ENCODE results near the gene FOXO6.
A peak's percentile ranks its signal among the peaks of the same experiment; 100 is the strongest.
"Not testable (repeated sequence)": the region's sequence is repeated elsewhere in the genome, so short reads cannot be mapped to it uniquely, and the experiment has no call there.

FOXO6 gene

GRCh38 chr1:41328780-41329640, 32.2 kb upstream of the FOXO6 start:
- DNase-seq (ENCODE audit: extremely low read depth in 1 of 2, low read depth in 1 of 2): no peak

GRCh38 chr1:41329662-41330587, 31.3 kb upstream of the FOXO6 start:
- no peak for DNase-seq (ENCODE audit: extremely low read depth in 1 of 2, low read depth in 1 of 2)

- DNase-seq (ENCODE audit: extremely low read depth in 1 of 2, low read depth in 1 of 2): no peak
Measured at GRCh38 chr1:41330588-41331545, 30.4 kb upstream of the FOXO6 start.

- DNase-seq (ENCODE audit: extremely low read depth in 1 of 2, low read depth in 1 of 2): no peak
Measured at GRCh38 chr1:41331546-41331917, 29.7 kb upstream of the FOXO6 start.

GRCh38 chr1:41332161-41332560, 29.1 kb upstream of the FOXO6 start:
- DNase-seq (ENCODE audit: extremely low read depth in 1 of 2, low read depth in 1 of 2): not testable (repeated sequence)

GRCh38 chr1:41333146-41333784, 28.0 kb upstream of the FOXO6 start:
- peak in 1 of 2 donors; percentile 42 for DNase-seq (ENCODE audit: extremely low read depth in 1 of 2, low read depth in 1 of 2)

GRCh38 chr1:41338820-41339219, 22.4 kb upstream of the FOXO6 start:
- DNase-seq (ENCODE audit: extremely low read depth in 1 of 2, low read depth in 1 of 2): no peak

GRCh38 chr1:41340655-41341364, 20.4 kb upstream of the FOXO6 start:
- DNase-seq (ENCODE audit: extremely low read depth in 1 of 2, low read depth in 1 of 2): no peak

- no peak for DNase-seq (ENCODE audit: extremely low read depth in 1 of 2, low read depth in 1 of 2)
Measured at GRCh38 chr1:41341365-41341683, 19.9 kb upstream of the FOXO6 start.

GRCh38 chr1:41341772-41342562, 19.3 kb upstream of the FOXO6 start:
- DNase-seq (ENCODE audit: extremely low read depth in 1 of 2, low read depth in 1 of 2): no peak

- no peak for DNase-seq (ENCODE audit: extremely low read depth in 1 of 2, low read depth in 1 of 2)
Measured at GRCh38 chr1:41342774-41343355, 18.4 kb upstream of the FOXO6 start.

GRCh38 chr1:41343790-41344699, 17.2 kb upstream of the FOXO6 start:
- peak in 1 of 2 donors; percentile 32 for DNase-seq (ENCODE audit: extremely low read depth in 1 of 2, low read depth in 1 of 2)

- peak in 1 of 2 donors; percentile 25 for DNase-seq (ENCODE audit: extremely low read depth in 1 of 2, low read depth in 1 of 2)
Measured at GRCh38 chr1:41344708-41345159, 16.5 kb upstream of the FOXO6 start.

- DNase-seq (ENCODE audit: extremely low read depth in 1 of 2, low read depth in 1 of 2): no peak
Measured at GRCh38 chr1:41345434-41346075, 15.7 kb upstream of the FOXO6 start.

GRCh38 chr1:41347276-41347675, 14.0 kb upstream of the FOXO6 start:
- DNase-seq (ENCODE audit: extremely low read depth in 1 of 2, low read depth in 1 of 2): no peak

GRCh38 chr1:41348394-41348793, 12.8 kb upstream of the FOXO6 start:
- DNase-seq (ENCODE audit: extremely low read depth in 1 of 2, low read depth in 1 of 2): no peak
